GM18511 (cell line): ENCODE data around the gene TNIK.
"Not testable (repeated sequence)": the region's sequence is repeated elsewhere in the genome, so short reads cannot be mapped to it uniquely, and the experiment has no call there.

Experiments used
- ATAC-seq: cut with Tn5 transposase; IDR thresholded peaks from one replicate; pipeline ENCODE4 v1.9.1; 2021; ENCODE audit warnings: mild to moderate bottlenecking, moderate library complexity; ENCODE audit not compliant: unreplicated experiment

Gene TNIK

DNA sequence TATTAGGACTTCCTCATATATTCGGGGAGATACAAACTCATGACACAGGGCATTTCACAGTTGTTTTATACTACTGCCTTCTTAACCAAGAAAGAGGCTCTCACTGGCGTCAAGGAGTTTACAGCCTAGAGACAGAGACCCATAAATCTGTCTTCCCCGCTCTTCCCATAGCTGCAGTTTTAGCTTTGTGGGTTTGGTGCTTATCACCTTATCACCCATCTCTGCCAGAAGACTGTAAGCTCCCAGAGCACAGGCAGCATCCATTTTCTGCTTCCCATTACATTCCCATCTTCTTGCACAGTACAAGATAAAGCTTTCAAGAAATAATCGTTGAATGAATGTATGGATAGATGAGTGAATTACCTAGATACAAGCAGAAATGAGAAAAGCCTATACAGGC lies 144.3 kb downstream of the TNIK start:
- no peak for ATAC-seq

GRCh38 chr3:171315101-171315500 lies 145.1 kb downstream of the TNIK start:
- ATAC-seq: no peak

- no peak for ATAC-seq
Observed at GRCh38 chr3:171314341-171314740, 145.9 kb downstream of the TNIK start.

GRCh38 chr3:171313702-171314101 lies 146.5 kb downstream of the TNIK start:
- no peak for ATAC-seq

- ATAC-seq: no peak
Observed at GRCh38 chr3:171312741-171313140, 147.5 kb downstream of the TNIK start.

DNA sequence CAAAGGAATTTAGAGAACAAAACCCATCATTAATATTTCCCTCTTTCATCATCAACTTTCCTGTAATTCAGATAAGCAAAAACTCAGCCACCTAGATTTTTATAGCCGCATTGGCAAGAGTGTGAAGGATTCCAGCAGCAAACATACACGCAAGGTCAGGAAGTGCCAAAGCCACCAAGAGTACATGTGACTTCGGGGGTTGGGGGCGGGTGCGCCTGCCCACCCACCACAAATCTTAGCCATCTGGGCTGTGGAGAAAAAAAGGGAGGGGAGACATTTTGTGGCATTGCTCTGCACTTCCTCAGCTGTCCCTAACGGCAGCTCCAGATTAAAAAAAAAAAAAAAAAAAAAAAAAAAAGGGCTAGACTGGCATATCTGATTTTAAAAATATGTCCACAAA lies 148.4 kb downstream of the TNIK start:
- ATAC-seq: no peak

GRCh38 chr3:171309906-171310359 lies 150.3 kb downstream of the TNIK start:
- ATAC-seq: no peak

DNA sequence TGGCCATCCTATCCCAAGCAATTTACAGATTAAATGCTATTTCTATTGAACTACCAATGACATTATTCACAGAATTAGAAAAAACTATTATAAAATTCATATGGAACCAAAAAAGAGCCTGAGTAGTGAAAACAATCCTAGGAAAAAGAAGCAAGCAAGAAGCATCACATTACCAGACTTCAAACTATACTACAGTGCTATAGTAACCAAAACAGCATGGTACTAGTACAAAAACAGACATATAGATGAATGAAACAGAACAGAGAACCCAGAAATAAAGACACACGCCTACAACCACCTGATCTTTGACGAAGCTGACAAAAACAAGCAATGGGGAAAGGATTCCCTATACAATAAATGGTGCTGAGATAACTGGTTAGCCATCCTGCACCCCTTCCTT lies 152.2 kb downstream of the TNIK start:
- no peak for ATAC-seq

GRCh38 chr3:171307046-171307585 lies 153.1 kb downstream of the TNIK start:
- no peak for ATAC-seq

DNA sequence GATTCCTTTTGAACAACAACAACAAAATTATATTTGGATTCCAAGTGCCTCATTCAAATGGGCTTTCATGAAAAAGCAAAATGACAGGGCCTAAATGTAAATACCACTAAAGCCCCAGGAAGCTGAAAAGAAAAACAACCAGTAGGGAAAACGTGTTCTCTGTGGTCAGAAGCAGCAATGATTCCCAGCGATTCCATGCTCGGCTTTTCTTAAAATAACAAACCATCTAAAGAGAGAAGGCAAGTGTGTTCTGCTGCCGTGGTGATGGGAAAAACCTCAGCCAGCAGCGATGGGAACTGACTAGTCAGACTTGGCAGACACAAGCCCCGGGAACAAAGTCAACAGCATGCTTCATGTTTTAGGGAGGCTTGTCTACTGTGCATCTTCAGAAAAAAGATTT lies 153.6 kb downstream of the TNIK start:
- ATAC-seq: no peak

GRCh38 chr3:171305823-171306222 lies 154.4 kb downstream of the TNIK start:
- not testable (repeated sequence) for ATAC-seq

- ATAC-seq: not testable (repeated sequence)
Observed at GRCh38 chr3:171304498-171304897, 155.7 kb downstream of the TNIK start.

DNA sequence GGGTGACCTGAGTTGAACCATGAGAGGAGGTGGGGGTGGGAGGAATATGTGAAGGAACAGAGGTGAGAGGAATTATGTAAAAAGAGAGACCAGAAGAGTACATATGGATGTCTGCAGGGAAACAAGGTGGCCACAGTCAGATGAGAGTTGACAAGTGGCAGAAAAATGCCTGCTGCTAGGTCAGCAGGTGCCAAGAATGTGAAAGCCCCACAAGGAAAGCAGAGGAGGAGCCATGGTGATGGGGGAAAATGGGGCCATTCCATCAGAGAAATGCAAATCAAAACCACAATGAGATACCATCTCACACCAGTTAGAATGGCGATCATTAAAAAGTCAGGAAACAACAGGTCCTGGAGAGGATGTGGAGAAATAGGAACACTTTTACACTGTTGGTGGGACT lies 156.2 kb downstream of the TNIK start:
- not testable (repeated sequence) for ATAC-seq

DNA sequence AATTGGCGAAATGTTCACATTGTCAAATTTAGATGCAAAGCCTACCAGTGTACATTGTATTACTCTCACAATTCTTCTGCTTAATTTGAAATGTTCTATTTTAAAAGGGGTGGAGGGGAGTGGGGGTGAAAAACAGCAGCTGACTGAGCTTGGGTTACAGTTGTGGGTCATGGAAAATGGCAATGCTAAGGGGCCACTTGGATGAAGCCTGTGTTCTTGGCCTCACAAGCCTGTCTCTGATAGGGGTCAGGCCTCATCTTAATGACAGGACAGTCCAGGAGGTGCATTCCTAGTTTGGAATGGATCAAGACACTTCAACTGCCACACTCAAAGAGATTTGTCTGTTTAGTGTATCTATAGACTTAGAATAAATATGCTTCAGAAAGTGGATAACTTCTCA lies 158.2 kb downstream of the TNIK start:
- ATAC-seq: no peak

DNA sequence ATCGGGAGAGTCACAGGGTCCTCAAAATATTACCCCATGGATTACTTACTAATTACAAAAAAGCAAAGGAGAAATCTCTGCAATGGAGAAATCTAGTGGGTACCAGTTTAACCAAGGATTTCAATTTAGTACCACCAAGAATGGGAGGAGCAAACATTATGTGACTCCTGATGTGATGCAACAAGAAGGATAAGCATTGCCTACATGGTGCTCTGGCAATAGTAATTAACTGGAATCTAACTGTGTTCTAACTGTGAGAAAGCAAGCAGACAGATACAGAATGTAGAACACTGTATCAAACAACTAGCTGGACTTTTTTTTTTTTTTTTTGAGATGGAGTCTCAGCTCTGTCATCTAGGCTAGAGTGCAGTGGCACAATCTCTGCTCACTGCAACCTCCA lies 159.2 kb downstream of the TNIK start:
- ATAC-seq: no peak

- no peak for ATAC-seq
Observed at GRCh38 chr3:171297951-171298350, 162.3 kb downstream of the TNIK start.

DNA sequence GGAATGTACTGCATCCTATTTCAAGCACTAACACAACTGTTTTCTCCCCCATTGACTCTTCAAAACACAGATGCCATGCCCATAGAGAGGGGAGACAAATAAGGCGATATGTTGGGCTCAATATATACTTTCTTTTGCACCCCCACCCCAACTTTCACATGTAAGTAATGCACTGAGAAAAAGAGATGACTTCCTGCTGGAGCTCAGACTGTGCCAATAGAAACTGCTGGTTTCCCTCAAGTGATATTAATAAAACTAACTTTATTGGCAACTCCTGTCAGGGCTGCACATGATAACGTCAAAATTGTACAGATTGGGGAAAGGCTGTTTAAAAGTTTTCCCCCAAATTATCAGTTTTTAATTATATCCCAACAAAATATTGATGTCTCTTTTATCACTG lies 163.0 kb downstream of the TNIK start:
- ATAC-seq: no peak

- ATAC-seq: no peak
Observed at GRCh38 chr3:171295484-171296373, 164.5 kb downstream of the TNIK start.

DNA sequence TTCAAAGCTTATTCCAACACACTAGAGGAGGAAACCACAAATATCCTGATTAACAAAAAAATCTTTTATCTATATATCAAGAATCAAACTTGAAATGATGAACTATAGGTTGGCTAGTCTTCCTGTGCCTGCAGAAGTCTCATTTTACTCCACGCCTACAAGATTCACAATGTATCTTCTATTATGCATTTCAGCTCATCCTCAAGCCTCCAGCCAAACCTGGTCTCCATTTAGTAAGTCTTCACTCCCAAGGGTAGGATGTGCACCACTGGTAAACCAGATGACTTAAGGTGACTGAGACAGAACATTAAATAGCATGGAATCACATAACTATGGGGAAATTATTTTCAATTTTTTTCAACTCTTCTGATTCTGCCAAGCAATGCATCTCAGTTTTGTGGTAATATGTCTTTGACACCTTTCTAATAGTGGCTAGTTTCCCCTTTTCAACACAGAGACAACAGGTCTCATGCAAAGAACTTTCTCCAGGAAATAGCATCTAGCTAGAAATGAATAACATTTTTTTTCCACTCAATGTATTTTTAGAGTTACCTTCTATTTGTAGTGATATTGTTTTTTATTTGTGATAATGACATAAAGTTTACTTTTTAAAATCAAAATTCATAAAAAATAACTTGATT lies 166.9 kb downstream of the TNIK start:
- ATAC-seq: peak; percentile 82

GRCh38 chr3:171290680-171291079 lies 169.5 kb downstream of the TNIK start:
- ATAC-seq: no peak

DNA sequence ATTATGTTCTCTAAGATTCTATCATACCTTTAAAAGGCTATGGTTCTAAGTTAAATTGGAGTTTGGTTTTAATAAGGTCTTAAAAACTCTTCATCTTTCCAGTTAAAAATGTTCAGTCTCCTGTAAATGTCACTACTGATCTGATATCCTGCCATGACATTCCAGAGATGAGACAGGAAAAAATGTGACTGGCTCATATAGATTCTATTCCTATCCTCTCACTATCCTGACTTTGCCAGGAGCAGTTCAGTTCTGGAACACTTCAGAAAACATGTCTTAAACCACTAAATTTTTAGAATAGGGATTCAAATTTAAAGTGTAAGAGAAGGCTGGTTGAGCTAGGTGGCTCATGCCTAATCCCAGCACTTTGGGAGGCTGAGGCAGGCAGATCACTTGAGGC lies 170.9 kb downstream of the TNIK start:
- ATAC-seq: no peak

DNA sequence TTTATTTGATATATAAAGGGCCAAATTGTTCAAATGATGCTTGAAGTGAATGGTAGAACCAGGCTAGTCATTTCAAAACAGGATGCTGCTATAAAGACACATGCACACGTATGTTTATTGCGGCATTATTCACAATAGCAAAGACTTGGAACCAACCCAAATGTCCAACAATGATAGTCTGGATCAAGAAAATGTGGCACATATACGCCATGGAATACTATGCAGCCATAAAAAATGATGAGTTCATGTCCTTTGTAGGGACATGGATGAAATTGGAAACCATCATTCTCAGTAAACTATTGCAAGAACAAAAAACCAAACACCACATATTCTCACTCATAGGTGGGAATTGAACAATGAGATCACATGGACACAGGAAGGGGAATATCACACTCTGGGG lies 172.4 kb downstream of the TNIK start:
- not testable (repeated sequence) for ATAC-seq
